Measurements from ENCODE around the gene CTRL.

DNA sequence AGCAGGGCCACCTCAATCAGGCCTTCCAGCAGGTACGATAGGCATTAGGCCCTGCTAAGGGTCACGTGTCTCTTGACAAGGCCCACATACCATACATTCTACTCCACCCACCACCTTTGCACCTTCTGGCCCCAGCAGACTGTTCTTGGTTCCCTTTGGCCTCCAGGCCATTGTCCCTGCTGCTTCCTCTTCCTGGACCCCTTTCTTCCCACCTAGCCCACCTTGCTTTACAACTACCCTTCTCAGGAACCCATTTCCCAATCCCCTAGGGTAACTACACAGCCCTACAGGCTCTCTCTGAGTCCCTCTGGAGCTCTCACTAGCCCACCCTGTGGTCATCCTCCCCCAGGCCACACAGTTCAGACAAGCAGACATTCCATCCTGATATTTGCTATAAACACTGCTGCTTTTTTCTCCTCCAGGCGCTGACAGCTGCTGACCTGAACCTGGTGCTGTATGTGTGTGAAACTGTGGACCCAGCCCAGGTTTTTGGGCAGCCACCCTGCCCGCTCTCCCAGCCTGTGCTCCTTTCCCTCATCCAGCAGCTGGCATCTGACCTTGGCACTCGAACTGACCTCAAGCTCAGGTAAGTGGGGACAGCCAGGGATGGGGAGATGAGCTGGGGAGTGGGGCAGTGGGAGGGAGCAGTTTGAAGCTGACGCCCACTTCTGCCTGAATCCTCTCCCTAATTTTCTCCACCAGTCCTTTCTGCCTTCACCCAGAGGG, 48.4 kb downstream of the CTRL start:
- no peak for TF ChIP-seq FOXA1 (IDR thresholded peaks at IDR 0.05)
- TF ChIP-seq, protein P1, sequence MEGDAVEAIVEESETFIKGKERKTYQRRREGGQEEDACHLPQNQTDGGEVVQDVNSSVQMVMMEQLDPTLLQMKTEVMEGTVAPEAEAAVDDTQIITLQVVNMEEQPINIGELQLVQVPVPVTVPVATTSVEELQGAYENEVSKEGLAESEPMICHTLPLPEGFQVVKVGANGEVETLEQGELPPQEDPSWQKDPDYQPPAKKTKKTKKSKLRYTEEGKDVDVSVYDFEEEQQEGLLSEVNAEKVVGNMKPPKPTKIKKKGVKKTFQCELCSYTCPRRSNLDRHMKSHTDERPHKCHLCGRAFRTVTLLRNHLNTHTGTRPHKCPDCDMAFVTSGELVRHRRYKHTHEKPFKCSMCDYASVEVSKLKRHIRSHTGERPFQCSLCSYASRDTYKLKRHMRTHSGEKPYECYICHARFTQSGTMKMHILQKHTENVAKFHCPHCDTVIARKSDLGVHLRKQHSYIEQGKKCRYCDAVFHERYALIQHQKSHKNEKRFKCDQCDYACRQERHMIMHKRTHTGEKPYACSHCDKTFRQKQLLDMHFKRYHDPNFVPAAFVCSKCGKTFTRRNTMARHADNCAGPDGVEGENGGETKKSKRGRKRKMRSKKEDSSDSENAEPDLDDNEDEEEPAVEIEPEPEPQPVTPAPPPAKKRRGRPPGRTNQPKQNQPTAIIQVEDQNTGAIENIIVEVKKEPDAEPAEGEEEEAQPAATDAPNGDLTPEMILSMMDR (IDR thresholded peaks at IDR 0.05; ENCODE audit: low read depth, low read length, missing input control), result no peak
- no peak for TF ChIP-seq SP1 (IDR thresholded peaks at IDR 0.05)
- no peak for TF ChIP-seq YY1 (IDR thresholded peaks at IDR 0.05)
- TF ChIP-seq GABPA (IDR thresholded peaks at IDR 0.05 in 1 of 2, conservative IDR thresholded peaks at IDR 0.05 in 1 of 2), result no peak
- TF ChIP-seq EGR1 (IDR thresholded peaks at IDR 0.05; ENCODE audit: low read depth in 2 of 2), result no peak
- no peak for TF ChIP-seq RAD21 (IDR thresholded peaks at IDR 0.05)
- TF ChIP-seq, protein P2, sequence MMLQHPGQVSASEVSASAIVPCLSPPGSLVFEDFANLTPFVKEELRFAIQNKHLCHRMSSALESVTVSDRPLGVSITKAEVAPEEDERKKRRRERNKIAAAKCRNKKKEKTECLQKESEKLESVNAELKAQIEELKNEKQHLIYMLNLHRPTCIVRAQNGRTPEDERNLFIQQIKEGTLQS (IDR thresholded peaks at IDR 0.05), result no peak
- no peak for TF ChIP-seq HNF4G (IDR thresholded peaks at IDR 0.05)
- TF ChIP-seq, protein P3, sequence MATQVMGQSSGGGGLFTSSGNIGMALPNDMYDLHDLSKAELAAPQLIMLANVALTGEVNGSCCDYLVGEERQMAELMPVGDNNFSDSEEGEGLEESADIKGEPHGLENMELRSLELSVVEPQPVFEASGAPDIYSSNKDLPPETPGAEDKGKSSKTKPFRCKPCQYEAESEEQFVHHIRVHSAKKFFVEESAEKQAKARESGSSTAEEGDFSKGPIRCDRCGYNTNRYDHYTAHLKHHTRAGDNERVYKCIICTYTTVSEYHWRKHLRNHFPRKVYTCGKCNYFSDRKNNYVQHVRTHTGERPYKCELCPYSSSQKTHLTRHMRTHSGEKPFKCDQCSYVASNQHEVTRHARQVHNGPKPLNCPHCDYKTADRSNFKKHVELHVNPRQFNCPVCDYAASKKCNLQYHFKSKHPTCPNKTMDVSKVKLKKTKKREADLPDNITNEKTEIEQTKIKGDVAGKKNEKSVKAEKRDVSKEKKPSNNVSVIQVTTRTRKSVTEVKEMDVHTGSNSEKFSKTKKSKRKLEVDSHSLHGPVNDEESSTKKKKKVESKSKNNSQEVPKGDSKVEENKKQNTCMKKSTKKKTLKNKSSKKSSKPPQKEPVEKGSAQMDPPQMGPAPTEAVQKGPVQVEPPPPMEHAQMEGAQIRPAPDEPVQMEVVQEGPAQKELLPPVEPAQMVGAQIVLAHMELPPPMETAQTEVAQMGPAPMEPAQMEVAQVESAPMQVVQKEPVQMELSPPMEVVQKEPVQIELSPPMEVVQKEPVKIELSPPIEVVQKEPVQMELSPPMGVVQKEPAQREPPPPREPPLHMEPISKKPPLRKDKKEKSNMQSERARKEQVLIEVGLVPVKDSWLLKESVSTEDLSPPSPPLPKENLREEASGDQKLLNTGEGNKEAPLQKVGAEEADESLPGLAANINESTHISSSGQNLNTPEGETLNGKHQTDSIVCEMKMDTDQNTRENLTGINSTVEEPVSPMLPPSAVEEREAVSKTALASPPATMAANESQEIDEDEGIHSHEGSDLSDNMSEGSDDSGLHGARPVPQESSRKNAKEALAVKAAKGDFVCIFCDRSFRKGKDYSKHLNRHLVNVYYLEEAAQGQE (IDR thresholded peaks at IDR 0.05), result no peak
- TF ChIP-seq TAF1 (conservative IDR thresholded peaks at IDR 0.05), result no peak
